ENCODE results near the gene FOXO6. TPM values are rescaled to one million over a fixed set of nuclear protein-coding genes. Genes with fewer than 3 reads are reported as not detected.

FOXO6 gene
- total RNA-seq, 6 experiments from 2014 or later = 0.12 to 0.55 (median 0.54) TPM; not detected in 3

GRCh38 chr1:41394959-41395956 is 34.0 kb downstream of the FOXO6 start:
- TF ChIP-seq POLR2A (IDR thresholded peaks at IDR 0.05) (no peak), CTCF (IDR thresholded peaks at IDR 0.05) (no peak)
- Histone ChIP-seq H3K27ac (no peak overlapping the region), H3K27me3 (no peaks in the 10 kb centered on the region), H3K9me3 (no peaks in the 10 kb centered on the region), H3K4me3 (no peak overlapping the region), H3K4me1 (no peaks in the 10 kb centered on the region), H3K36me3 (no peaks in the 10 kb centered on the region)
- no peak for DNase-seq
- 45% methylated on average over 7 of the region's 14 CpGs for WGBS (ENCODE audit: insufficient coverage, low coverage, low lambda C conversion rate, missing lambda C conversion rate)
- no peak for ATAC-seq
- intact Hi-C loops (cut with DNase I) = no loop called here

- DNase-seq (no peak), ATAC-seq (no peak)
- H3K27ac ChIP-seq = no peak overlapping the region
- TF ChIP-seq POLR2A (IDR thresholded peaks at IDR 0.05) = no peak
- TF ChIP-seq CTCF (IDR thresholded peaks at IDR 0.05) = no peak
- H3K4me3 ChIP-seq = no peak overlapping the region
- intact Hi-C loops (cut with DNase I) = no loop called here
- H3K4me1 ChIP-seq = no peaks in the 10 kb centered on the region
- WGBS (ENCODE audit: insufficient coverage, low coverage, low lambda C conversion rate, missing lambda C conversion rate) = 55% methylated on average over 7 of the region's 14 CpGs
- no peaks in the 10 kb centered on the region for H3K9me3 ChIP-seq
- no peaks in the 10 kb centered on the region for H3K27me3 ChIP-seq
- H3K36me3 ChIP-seq = no peaks in the 10 kb centered on the region
Observed at GRCh38 chr1:41396084-41396483, 34.9 kb downstream of the FOXO6 start.

GRCh38 chr1:41397020-41397419 is 35.8 kb downstream of the FOXO6 start:
- no peaks in the 10 kb centered on the region for H3K27me3 ChIP-seq
- H3K9me3 ChIP-seq = no peaks in the 10 kb centered on the region
- no peaks in the 10 kb centered on the region for H3K4me1 ChIP-seq
- H3K27ac ChIP-seq = no peak overlapping the region
- 58% methylated on average over 5 of the region's 5 CpGs for WGBS (ENCODE audit: insufficient coverage, low coverage, low lambda C conversion rate, missing lambda C conversion rate)
- TF ChIP-seq POLR2A (IDR thresholded peaks at IDR 0.05) (no peak), CTCF (IDR thresholded peaks at IDR 0.05) (no peak)
- ATAC-seq (no peak), DNase-seq (no peak)
- no peaks in the 10 kb centered on the region for H3K36me3 ChIP-seq
- intact Hi-C loops (cut with DNase I) = no loop called here
- H3K4me3 ChIP-seq = no peak overlapping the region

- TF ChIP-seq CTCF (IDR thresholded peaks at IDR 0.05) (no peak), POLR2A (IDR thresholded peaks at IDR 0.05) (no peak)
- Histone ChIP-seq H3K9me3 (no peaks in the 10 kb centered on the region), H3K4me3 (no peak overlapping the region), H3K27ac (no peak overlapping the region), H3K36me3 (no peaks in the 10 kb centered on the region), H3K27me3 (no peaks in the 10 kb centered on the region), H3K4me1 (no peaks in the 10 kb centered on the region)
- no CpG with 5 or more reads among the region's 3 CpGs for WGBS (ENCODE audit: insufficient coverage, low coverage, low lambda C conversion rate, missing lambda C conversion rate)
- DNase-seq = no peak
- ATAC-seq = no peak
- intact Hi-C loops (cut with DNase I) = no loop called here
Observed at GRCh38 chr1:41397753-41398330, 36.6 kb downstream of the FOXO6 start.

Data from right lobe of liver (tissue), 6 donors.